ENCODE measurements around the gene TMEM236. TPM values are rescaled to one million over a fixed set of nuclear protein-coding genes. Genes with fewer than 3 reads are reported as not detected.

Gene TMEM236, protein sequence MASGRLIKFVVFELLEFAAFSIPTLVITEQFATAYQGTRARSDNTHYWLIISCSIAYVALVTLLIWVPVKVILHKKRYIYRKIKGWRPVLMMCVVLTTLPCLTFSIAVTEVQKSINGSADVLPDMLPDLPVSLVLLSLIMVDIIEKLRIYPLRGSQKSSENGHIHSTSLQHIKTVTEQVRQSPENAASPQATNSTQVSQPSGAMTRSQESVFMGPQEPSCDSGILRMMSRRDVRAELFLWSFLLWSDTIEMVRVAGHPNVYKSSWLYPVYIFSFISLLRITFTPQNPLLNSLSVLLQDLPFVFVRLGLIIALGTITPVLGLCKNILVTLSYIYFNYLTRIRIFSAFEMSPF
- total RNA-seq (2022; extraction: Qiagen RNA extraction) = 0.03 to 0.06 TPM (median 0.05 TPM) in 5 replicates

DNA sequence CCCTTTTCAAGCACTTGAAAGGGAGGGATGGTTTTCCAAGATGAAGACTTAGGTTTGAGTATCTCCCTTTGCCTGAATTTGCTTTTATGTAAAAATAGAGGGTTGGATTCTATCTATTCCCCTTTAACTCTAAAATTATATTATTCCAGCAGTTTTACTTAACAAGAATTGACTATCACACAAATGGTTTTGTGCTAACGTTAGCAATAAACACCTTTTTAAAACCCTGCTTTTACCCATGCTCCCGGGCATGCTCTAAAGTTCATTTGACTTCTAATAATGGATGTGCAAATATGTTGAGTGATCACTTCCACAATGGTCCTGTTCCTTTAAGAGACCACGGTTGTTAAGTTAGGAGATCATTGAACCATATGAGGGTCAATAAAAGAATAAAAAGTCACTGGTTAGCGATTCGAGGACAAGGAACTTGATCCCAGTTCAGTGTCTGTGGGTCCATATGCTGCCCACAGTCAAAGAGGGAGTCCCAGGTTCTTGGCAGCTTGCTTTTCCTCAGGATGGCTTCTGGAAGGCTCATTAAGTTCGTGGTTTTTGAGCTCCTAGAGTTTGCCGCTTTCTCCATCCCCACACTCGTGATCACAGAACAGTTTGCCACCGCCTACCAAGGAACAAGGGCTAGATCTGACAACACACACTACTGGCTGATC lies at the start of gene TMEM236:
Gene TMEM236 (plus strand): TSS at position 421 of the 665 bp plus-strand sequence. CDS start 95 bp downstream, at position 516.

DNA sequence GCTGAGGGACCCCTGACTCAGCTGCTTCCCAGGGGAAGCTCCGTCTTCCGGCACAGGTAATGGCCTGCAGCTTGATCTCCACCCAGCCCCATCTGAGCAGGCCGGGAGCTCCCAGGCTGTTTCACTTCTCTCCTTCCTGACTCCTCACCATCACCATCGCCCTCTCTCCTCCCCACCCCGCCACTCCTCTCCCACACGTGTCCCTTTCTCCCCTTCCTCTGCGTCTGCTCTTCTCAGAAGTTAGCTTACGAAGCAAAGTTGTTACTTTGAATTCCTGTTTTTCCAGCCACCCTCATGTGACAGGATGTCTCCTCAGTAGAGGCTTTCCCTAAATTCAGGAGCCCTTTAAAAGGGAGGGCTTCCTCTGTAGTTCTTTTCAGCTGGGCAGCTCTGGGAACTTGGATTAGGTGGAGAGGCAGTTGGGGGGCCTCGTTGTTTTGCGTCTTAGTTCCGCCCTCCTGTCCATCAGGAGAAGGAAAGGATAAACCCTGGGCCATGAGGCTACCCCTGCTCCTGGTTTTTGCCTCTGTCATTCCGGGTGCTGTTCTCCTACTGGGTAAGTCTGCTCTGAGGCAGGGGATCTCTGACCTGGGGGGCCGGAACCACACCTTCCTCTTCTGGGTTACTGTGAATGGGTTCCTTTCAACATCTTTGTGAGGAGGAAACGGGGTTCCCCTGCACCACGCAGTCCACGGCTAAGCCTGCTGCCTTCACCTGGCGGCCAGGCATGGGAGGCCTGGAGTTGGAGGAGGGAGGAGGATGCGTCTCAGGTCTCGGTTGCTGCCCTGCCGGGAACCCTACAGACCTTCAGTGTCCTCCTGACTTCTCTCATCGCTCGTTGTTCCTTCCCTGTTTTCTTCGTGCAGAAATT lies 57.2 kb downstream of the TMEM236 start, which contains the start of gene MRC1:
Gene MRC1 (plus strand): TSS at position 378 of the 871 bp plus-strand sequence. CDS start 118 bp downstream, at position 496.

Other genes starting within 250 kb of the TMEM236 start
- 35.5 to 63.8 TPM (median 58.6 TPM) in 5 replicates for gene HACD1, start 134.8 kb upstream of the TMEM236 start, total RNA-seq (2022; extraction: Qiagen RNA extraction)
- 22.7 to 26.4 TPM (median 22.7 TPM) in 5 replicates for gene STAM, start 108.0 kb upstream of the TMEM236 start, total RNA-seq (2022; extraction: Qiagen RNA extraction)
- gene MRC1, start 57.1 kb downstream of the TMEM236 start, total RNA-seq (2022; extraction: Qiagen RNA extraction) = 0.02 to 0.03 TPM (median 0.03 TPM) in 4 of 5 replicates, not detected in the other
- not detected in 5 replicates for gene SLC39A12, start 199.7 kb downstream of the TMEM236 start, total RNA-seq (2022; extraction: Qiagen RNA extraction)

All from A549 treated with Hydrocortisone at 1 μM for 4 hours (cell line).